Mesenteric fat pad (tissue), 1 donor: ENCODE measurements around the gene PKP1. TPM values are rescaled to one million over a fixed set of nuclear protein-coding genes. Genes with fewer than 3 reads are reported as not detected.
"Not testable (repeated sequence)": the region's sequence is repeated elsewhere in the genome, so short reads cannot be mapped to it uniquely, and the experiment has no call there.

ENCODE experiments used
- DNase-seq: peaks from one replicate; pipeline ENCODE4 v3.0.0-alpha.2; 2020; ENCODE audit warnings: low spot score
- long read RNA-seq: library from polyadenylated mRNA; unstranded; transcript quantifications from one replicate; pipeline ENCODE4 v2.0.0, GENCODE V29; 2020
- total RNA-seq: library from RNA; stranded (reverse); fragmentation: NEBNext Ultra II Directional; extraction: Animal tissue kit (Norgen Biotek cat#: 25700); gene quantifications from one replicate; pipeline ENCODE4 v1.2.1, GENCODE V29; 2021
- donor health status: DM: yes; HTN: yes; CAD: no.

Gene PKP1
- total RNA-seq, result 11.5 TPM
- long read RNA-seq, partial matches to known transcripts, result 2 of 12 reads
- long read RNA-seq, other reads (novel, unspliced or antisense), result 10 of 12 reads

GRCh38 chr1:201282931-201283829 is at the start of gene PKP1:
Gene PKP1 (plus strand): TSS chr1:201283506. CDS start chr1:201283703, 197 bp downstream.
- DNase-seq, result no peak

- peak; percentile 67 for DNase-seq
Measured at GRCh38 chr1:201239646-201240045, 43.7 kb upstream of the PKP1 start.

GRCh38 chr1:201240171-201240570 is 43.1 kb upstream of the PKP1 start:
- no peak for DNase-seq

GRCh38 chr1:201241736-201242135 is 41.6 kb upstream of the PKP1 start:
- DNase-seq, result no peak

GRCh38 chr1:201245082-201245481 is 38.2 kb upstream of the PKP1 start:
- DNase-seq, result no peak

GRCh38 chr1:201248721-201249559 is 34.4 kb upstream of the PKP1 start:
- DNase-seq, result peak; percentile 64

GRCh38 chr1:201250326-201251011 is 32.8 kb upstream of the PKP1 start:
- peak; percentile 81 for DNase-seq

GRCh38 chr1:201251411-201251810 is 31.9 kb upstream of the PKP1 start:
- DNase-seq, result no peak

- DNase-seq, result peak; percentile 84
Measured at GRCh38 chr1:201251851-201252430, 31.4 kb upstream of the PKP1 start.

GRCh38 chr1:201252944-201253371 is 30.3 kb upstream of the PKP1 start:
- DNase-seq, result peak; percentile 77

GRCh38 chr1:201253411-201253810 is 29.9 kb upstream of the PKP1 start:
- peak; percentile 83 for DNase-seq

- no peak for DNase-seq
Measured at GRCh38 chr1:201253906-201254624, 29.2 kb upstream of the PKP1 start.

GRCh38 chr1:201254625-201255478 is 28.5 kb upstream of the PKP1 start:
- peak; percentile 69 for DNase-seq

- peak; percentile 43 for DNase-seq
Measured at GRCh38 chr1:201255479-201256362, 27.6 kb upstream of the PKP1 start.

- DNase-seq, result not testable (repeated sequence)
Measured at GRCh38 chr1:201258132-201258531, 25.2 kb upstream of the PKP1 start.

GRCh38 chr1:201258763-201259230 is 24.5 kb upstream of the PKP1 start:
- peak; percentile 67 for DNase-seq

GRCh38 chr1:201259476-201260235 is 23.6 kb upstream of the PKP1 start:
- DNase-seq, result peak; percentile 85
